ENCODE measurements around the gene SIRPB2. TPM values are rescaled to one million over a fixed set of nuclear protein-coding genes. Genes with fewer than 3 reads are reported as not detected.
A peak's percentile ranks its signal among the peaks of the same experiment; 100 is the strongest.
"Not testable (repeated sequence)": the region's sequence is repeated elsewhere in the genome, so short reads cannot be mapped to it uniquely, and the experiment has no call there.

Gene SIRPB2
- polyA plus RNA-seq, 2 of the 4 experiments (the other 2 are of a cell fraction), result not detected

GRCh38 chr20:1499528-1500420 lies 8.6 kb upstream of the SIRPB2 start:
- TF ChIP-seq KDM1A (IDR thresholded peaks at IDR 0.05; ENCODE audit: low read depth) (no peak), HDAC2 (IDR thresholded peaks at IDR 0.05) (no peak), RNF2 (IDR thresholded peaks at IDR 0.05; ENCODE audit: borderline replicate concordance, low read depth) (no peak), PHF8 (IDR thresholded peaks at IDR 0.05; ENCODE audit: borderline replicate concordance, low read depth) (no peak), SMC3 (IDR thresholded peaks at IDR 0.05) (no peak), ZNF302 (CRISPR knock-in tag; IDR thresholded peaks at IDR 0.05) (no peak)
- H3K9me3 ChIP-seq, result peaks cover 8% of the 10 kb centered on the region; the same call in 1 of the 3 replicates
- H3K4me3 ChIP-seq, result no peak overlapping the region
- DNase-seq (ENCODE audit: low read depth in 1 of 2, low spot score in 1 of 2) (no peak), FAIRE-seq (no peak), ATAC-seq (no peak)
- ChIA-PET CTCF (interaction anchor here (0.7 to 4.8 kb wide), 9 partner anchors 10 to 277 kb away, joined by 3 to 32 read pairs (median 4); partner anchors contain the start of gene NSFL1C), POLR2A (no interaction called here)
- 60% methylated on average over 8 of the region's 8 CpGs for WGBS (ENCODE audit: missing lambda C conversion rate)
- H3K27ac ChIP-seq, result no peak overlapping the region
- no peak overlapping the region for H3K4me2 ChIP-seq
- no peaks in the 10 kb centered on the region for H3K4me1 ChIP-seq

GRCh38 chr20:1497371-1497770 lies 6.2 kb upstream of the SIRPB2 start:
- H3K9me3 ChIP-seq; FAIRE-seq; H3K4me2 ChIP-seq; H3K27ac ChIP-seq; DNase-seq (ENCODE audit: low read depth in 1 of 2, low spot score in 1 of 2); H3K4me3 ChIP-seq; H3K4me1 ChIP-seq; ATAC-seq: not testable (repeated sequence)
- POLR2A ChIA-PET, result interaction anchor here (0.6 kb wide), 1 partner anchor 384 kb away, joined by 3 read pairs; no protein-coding TSS in a partner anchor
- WGBS (ENCODE audit: missing lambda C conversion rate), result 40% methylated on average over 5 of the region's 5 CpGs
- CTCF ChIA-PET, result interaction anchor here (0.6 to 4.8 kb wide), 7 partner anchors 9 to 253 kb away, joined by 3 to 32 read pairs (median 4); partner anchors contain the start of gene NSFL1C

GRCh38 chr20:1496930-1497329 lies 5.7 kb upstream of the SIRPB2 start:
- TF ChIP-seq MYC (IDR thresholded peaks at IDR 0.05; ENCODE audit: borderline replicate concordance, low read length), result no peak
- TF ChIP-seq REST (IDR thresholded peaks at IDR 0.05), result peak; percentile 79
- no peak for TF ChIP-seq FOXS1 (CRISPR knock-in tag; IDR thresholded peaks at IDR 0.05)
- TF ChIP-seq ZNF302 (CRISPR knock-in tag; IDR thresholded peaks at IDR 0.05), result no peak
- no peak for TF ChIP-seq SMC3 (IDR thresholded peaks at IDR 0.05)
- H3K4me1 ChIP-seq, result no peaks in the 10 kb centered on the region
- no peak overlapping the region for H3K27ac ChIP-seq
- POLR2A ChIA-PET, result no interaction called here
- no peak for ATAC-seq
- no peak overlapping the region for H3K4me3 ChIP-seq
- no peak for FAIRE-seq
- H3K9me3 ChIP-seq, result no peaks in the 10 kb centered on the region
- CTCF ChIA-PET, result interaction anchor here (0.6 to 4.8 kb wide), 8 partner anchors 9 to 253 kb away, joined by 3 to 32 read pairs (median 4); partner anchors contain the start of gene NSFL1C
- DNase-seq (ENCODE audit: low read depth in 1 of 2, low spot score in 1 of 2), result no peak
- 78% methylated on average over 3 of the region's 3 CpGs for WGBS (ENCODE audit: missing lambda C conversion rate)
- no peak overlapping the region for H3K4me2 ChIP-seq

GRCh38 chr20:1494436-1494835 lies 3.2 kb upstream of the SIRPB2 start:
- Histone ChIP-seq H3K4me2 (no peak overlapping the region), H3K9me3 (no peaks in the 10 kb centered on the region), H3K27ac (no peak overlapping the region), H3K4me1 (0 out of 3 replicates have a peak, but pooled peaks cover 3% of the 10 kb centered on the region), H3K4me3 (no peak overlapping the region)
- ChIA-PET POLR2A (no interaction called here), CTCF (interaction anchor here (0.6 to 12.7 kb wide), 7 partner anchors 9 to 58 kb away, joined by 3 to 129 read pairs (median 5); partner anchors contain the start of gene NSFL1C)
- TF ChIP-seq ZSCAN20 (CRISPR knock-in tag; IDR thresholded peaks at IDR 0.05) (no peak), HMGXB4 (CRISPR knock-in tag; IDR thresholded peaks at IDR 0.05; ENCODE audit: borderline replicate concordance) (no peak), ZNF302 (CRISPR knock-in tag; IDR thresholded peaks at IDR 0.05) (no peak), NPAS2 (CRISPR knock-in tag; IDR thresholded peaks at IDR 0.05; ENCODE audit: borderline replicate concordance) (no peak), FOSL2 (IDR thresholded peaks at IDR 0.05) (no peak), FOSL2 (CRISPR knock-in tag; IDR thresholded peaks at IDR 0.05) (no peak), PBX3 (IDR thresholded peaks at IDR 0.05) (no peak), HOXB13 (CRISPR knock-in tag; IDR thresholded peaks at IDR 0.05; ENCODE audit: low read depth) (no peak), RARB (CRISPR knock-in tag; IDR thresholded peaks at IDR 0.05) (no peak), JUNB (IDR thresholded peaks at IDR 0.05) (no peak), FOSB (CRISPR knock-in tag; IDR thresholded peaks at IDR 0.05) (no peak), SREBF2 (IDR thresholded peaks at IDR 0.05) (no peak)
- DNase-seq (ENCODE audit: low read depth in 1 of 2, low spot score in 1 of 2), result no peak
- no peak for ATAC-seq
- WGBS (ENCODE audit: missing lambda C conversion rate), result 22% methylated on average over 3 of the region's 3 CpGs
- no peak for FAIRE-seq

All from A549 (cell line).